NCI-H446 treated with DMSO at 0.1 percent for 48 hours (cell line): ENCODE results near the gene SIGLEC7.

Experiments used
- DNase-seq: peaks from one replicate; lab custom pipeline; 2025; lab: John Stamatoyannopoulos, UW

SIGLEC7 gene

GRCh38 chr19:51169283-51169918 is 27.3 kb downstream of the SIGLEC7 start:
- DNase-seq, result peak; percentile 10

GRCh38 chr19:51172223-51172622 is 30.1 kb downstream of the SIGLEC7 start:
- DNase-seq, result no peak

- DNase-seq, result no peak
These were observed 31.6 kb downstream of the SIGLEC7 start for GRCh38 chr19:51173681-51174080.

- no peak for DNase-seq
These were observed 37.2 kb downstream of the SIGLEC7 start for GRCh38 chr19:51179256-51179655.

GRCh38 chr19:51181377-51181912 is 39.3 kb downstream of the SIGLEC7 start:
- DNase-seq, result no peak

GRCh38 chr19:51181913-51182419 is 39.9 kb downstream of the SIGLEC7 start:
- no peak for DNase-seq

- no peak for DNase-seq
These were observed 41.5 kb downstream of the SIGLEC7 start for GRCh38 chr19:51183629-51184028.

GRCh38 chr19:51185069-51185867 is 43.2 kb downstream of the SIGLEC7 start:
- no peak for DNase-seq

GRCh38 chr19:51185868-51186215 is 43.7 kb downstream of the SIGLEC7 start:
- DNase-seq, result no peak

- DNase-seq, result no peak
These were observed 44.2 kb downstream of the SIGLEC7 start for GRCh38 chr19:51186323-51186722.

- DNase-seq, result no peak
These were observed 45.5 kb downstream of the SIGLEC7 start for GRCh38 chr19:51187395-51188226.

- no peak for DNase-seq
These were observed 46.1 kb downstream of the SIGLEC7 start for GRCh38 chr19:51188227-51188559.

- no peak for DNase-seq
These were observed 50.6 kb downstream of the SIGLEC7 start for GRCh38 chr19:51192689-51193088.

GRCh38 chr19:51194527-51195315 is 52.6 kb downstream of the SIGLEC7 start:
- no peak for DNase-seq

- no peak for DNase-seq
These were observed 53.1 kb downstream of the SIGLEC7 start for GRCh38 chr19:51195316-51195586.

- no peak for DNase-seq
These were observed 53.5 kb downstream of the SIGLEC7 start for GRCh38 chr19:51195616-51196015.

- DNase-seq, result no peak
These were observed 54.1 kb downstream of the SIGLEC7 start for GRCh38 chr19:51196181-51196580.

GRCh38 chr19:51198641-51199040 is 56.5 kb downstream of the SIGLEC7 start:
- DNase-seq, result no peak

GRCh38 chr19:51200071-51200666 is 58.1 kb downstream of the SIGLEC7 start:
- no peak for DNase-seq

- DNase-seq, result no peak
These were observed 59.6 kb downstream of the SIGLEC7 start for GRCh38 chr19:51201712-51202111.
